ENCODE results near the gene EVI5L. TPM values are rescaled to one million over a fixed set of nuclear protein-coding genes. Genes with fewer than 3 reads are reported as not detected.

The EVI5L gene
- total and polyA plus RNA-seq, 2 of the 13 experiments (the other 11 are each of a cell fraction or from before 2014, with no cell fraction given), result 1.7 to 2.4 TPM

GRCh38 chr19:7897292-7897691 lies 67.3 kb downstream of the EVI5L start (continued):
- no peak for TF ChIP-seq REL (CRISPR knock-in tag; conservative IDR thresholded peaks at IDR 0.05)
- peak; percentile 54; the same call in 1 of the 2 replicates for TF ChIP-seq RXRA (CRISPR knock-in tag; IDR thresholded peaks at IDR 0.05)
- TF ChIP-seq NFE2L1 (CRISPR knock-in tag; IDR thresholded peaks at IDR 0.05; ENCODE audit: borderline replicate concordance), result no peak
- TF ChIP-seq ARHGAP35 (CRISPR knock-in tag; IDR thresholded peaks at IDR 0.05; ENCODE audit: borderline replicate concordance), result no peak
- no peak for TF ChIP-seq CENPX (CRISPR knock-in tag; IDR thresholded peaks at IDR 0.05)
- no peak for TF ChIP-seq HBP1 (CRISPR knock-in tag; IDR thresholded peaks at IDR 0.05; ENCODE audit: low read depth)
- TF ChIP-seq CENPT (CRISPR knock-in tag; IDR thresholded peaks at IDR 0.05; ENCODE audit: low read depth), result no peak
- TF ChIP-seq ATF7 (IDR thresholded peaks at IDR 0.05), result no peak
- no peak; the same call in 1 of the 2 replicates for TF ChIP-seq ATF7 (CRISPR knock-in tag; IDR thresholded peaks at IDR 0.05)
- TF ChIP-seq FOSL2 (CRISPR knock-in tag; IDR thresholded peaks at IDR 0.05), result peak; percentile 38; the same call in 1 of the 2 replicates
- no peak for TF ChIP-seq ZNF552 (CRISPR knock-in tag; IDR thresholded peaks at IDR 0.05; ENCODE audit: borderline replicate concordance)
- peak; percentile 67 for TF ChIP-seq HDAC1 (CRISPR knock-in tag; IDR thresholded peaks at IDR 0.05)
- no peak for TF ChIP-seq ZBTB25 (CRISPR knock-in tag; IDR thresholded peaks at IDR 0.05)
- no peak for TF ChIP-seq GPN1 (CRISPR knock-in tag; IDR thresholded peaks at IDR 0.05; ENCODE audit: borderline replicate concordance)
- no peak for TF ChIP-seq NFKBIZ (CRISPR knock-in tag; IDR thresholded peaks at IDR 0.05)
- TF ChIP-seq ZNF747 (CRISPR knock-in tag; IDR thresholded peaks at IDR 0.05; ENCODE audit: borderline replicate concordance), result no peak
- peak; percentile 46; the same call in 1 of the 2 replicates for TF ChIP-seq ZNF547 (CRISPR knock-in tag; IDR thresholded peaks at IDR 0.05)
- TF ChIP-seq SOX5 (CRISPR knock-in tag; IDR thresholded peaks at IDR 0.05; ENCODE audit: borderline replicate concordance), result peak; percentile 19; the same call in 1 of the 2 replicates
- TF ChIP-seq KDM4B (CRISPR knock-in tag; IDR thresholded peaks at IDR 0.05), result no peak
- TF ChIP-seq ZNF207 (IDR thresholded peaks at IDR 0.05; ENCODE audit: borderline replicate concordance), result no peak
- 0 out of 2 replicates have a peak, but pooled peaks have one; percentile 31 for TF ChIP-seq ZHX2 (IDR thresholded peaks at IDR 0.05; ENCODE audit: low read depth)
- no peak for TF ChIP-seq ZHX2 (CRISPR knock-in tag; IDR thresholded peaks at IDR 0.05; ENCODE audit: borderline replicate concordance)
- peak; percentile 37; the same call in 1 of the 2 replicates for TF ChIP-seq NR2C2 (CRISPR knock-in tag; IDR thresholded peaks at IDR 0.05; ENCODE audit: borderline replicate concordance)
